Measurements from ENCODE around the gene NCBP3.

The NCBP3 gene

DNA sequence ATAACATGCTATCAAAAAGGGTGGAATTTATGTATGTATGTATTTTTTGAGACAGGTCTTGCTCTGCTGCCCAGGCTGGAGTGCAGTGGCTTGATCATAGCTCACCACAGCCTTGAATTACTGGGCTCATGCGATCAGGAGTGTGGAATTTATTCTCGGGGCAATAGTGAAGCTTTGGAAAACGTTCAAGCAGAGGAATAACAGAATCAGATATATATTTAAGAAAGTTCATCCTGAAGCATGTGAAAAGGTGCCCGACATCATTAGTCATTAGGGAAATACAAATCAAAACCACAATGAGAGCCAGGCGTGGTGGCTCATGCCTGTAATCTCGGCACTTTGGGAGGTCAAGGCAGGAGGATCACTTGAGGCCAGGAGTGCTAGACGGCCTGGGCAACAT is 37.3 kb downstream of the NCBP3 start:
- no peak overlapping the region for H3K4me3 ChIP-seq (replicated peaks in 1 of 2; ENCODE audit: low read depth in 2 of 2, low read length in 2 of 2)
- TF ChIP-seq, protein P1, sequence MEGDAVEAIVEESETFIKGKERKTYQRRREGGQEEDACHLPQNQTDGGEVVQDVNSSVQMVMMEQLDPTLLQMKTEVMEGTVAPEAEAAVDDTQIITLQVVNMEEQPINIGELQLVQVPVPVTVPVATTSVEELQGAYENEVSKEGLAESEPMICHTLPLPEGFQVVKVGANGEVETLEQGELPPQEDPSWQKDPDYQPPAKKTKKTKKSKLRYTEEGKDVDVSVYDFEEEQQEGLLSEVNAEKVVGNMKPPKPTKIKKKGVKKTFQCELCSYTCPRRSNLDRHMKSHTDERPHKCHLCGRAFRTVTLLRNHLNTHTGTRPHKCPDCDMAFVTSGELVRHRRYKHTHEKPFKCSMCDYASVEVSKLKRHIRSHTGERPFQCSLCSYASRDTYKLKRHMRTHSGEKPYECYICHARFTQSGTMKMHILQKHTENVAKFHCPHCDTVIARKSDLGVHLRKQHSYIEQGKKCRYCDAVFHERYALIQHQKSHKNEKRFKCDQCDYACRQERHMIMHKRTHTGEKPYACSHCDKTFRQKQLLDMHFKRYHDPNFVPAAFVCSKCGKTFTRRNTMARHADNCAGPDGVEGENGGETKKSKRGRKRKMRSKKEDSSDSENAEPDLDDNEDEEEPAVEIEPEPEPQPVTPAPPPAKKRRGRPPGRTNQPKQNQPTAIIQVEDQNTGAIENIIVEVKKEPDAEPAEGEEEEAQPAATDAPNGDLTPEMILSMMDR (IDR thresholded peaks at IDR 0.05; ENCODE audit: low read depth, low read length), result no peak
- no peak for DNase-seq (ENCODE audit: low read depth in 2 of 2)

GRCh38 chr17:3805581-3805980 is 40.5 kb downstream of the NCBP3 start:
- no peak for DNase-seq (ENCODE audit: low read depth in 2 of 2)
- TF ChIP-seq, protein P1 (IDR thresholded peaks at IDR 0.05; ENCODE audit: low read depth, low read length), result no peak
- no peak overlapping the region for H3K4me3 ChIP-seq (replicated peaks in 1 of 2; ENCODE audit: low read depth in 2 of 2, low read length in 2 of 2)

- TF ChIP-seq, protein P1 (IDR thresholded peaks at IDR 0.05; ENCODE audit: low read depth, low read length), result no peak
- peak; percentile 44 to 77 for DNase-seq (ENCODE audit: low read depth in 2 of 2)
- H3K4me3 ChIP-seq (replicated peaks in 1 of 2; ENCODE audit: low read depth in 2 of 2, low read length in 2 of 2), result no peak overlapping the region
These were observed 41.5 kb downstream of the NCBP3 start for GRCh38 chr17:3804503-3804931.

DNA sequence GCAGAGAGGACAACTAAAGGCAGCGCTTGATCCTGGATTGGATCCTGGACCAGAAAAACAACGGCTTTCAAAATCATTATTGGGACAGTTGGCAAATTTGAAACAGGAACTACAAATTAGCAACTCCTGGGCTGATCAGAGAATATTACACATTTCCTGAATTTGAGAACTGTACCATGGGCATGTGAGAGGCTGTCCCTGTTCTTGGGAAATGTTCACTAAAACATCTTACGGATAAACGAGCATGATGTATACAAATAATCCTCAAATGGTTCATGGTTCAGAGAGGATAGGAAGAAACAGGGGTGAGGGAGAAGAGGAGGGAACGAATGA is 42.8 kb downstream of the NCBP3 start:
- H3K4me3 ChIP-seq (replicated peaks in 1 of 2; ENCODE audit: low read depth in 2 of 2, low read length in 2 of 2), result no peak overlapping the region
- no peak for DNase-seq (ENCODE audit: low read depth in 2 of 2)
- TF ChIP-seq, protein P1 (IDR thresholded peaks at IDR 0.05; ENCODE audit: low read depth, low read length), result no peak

DNA sequence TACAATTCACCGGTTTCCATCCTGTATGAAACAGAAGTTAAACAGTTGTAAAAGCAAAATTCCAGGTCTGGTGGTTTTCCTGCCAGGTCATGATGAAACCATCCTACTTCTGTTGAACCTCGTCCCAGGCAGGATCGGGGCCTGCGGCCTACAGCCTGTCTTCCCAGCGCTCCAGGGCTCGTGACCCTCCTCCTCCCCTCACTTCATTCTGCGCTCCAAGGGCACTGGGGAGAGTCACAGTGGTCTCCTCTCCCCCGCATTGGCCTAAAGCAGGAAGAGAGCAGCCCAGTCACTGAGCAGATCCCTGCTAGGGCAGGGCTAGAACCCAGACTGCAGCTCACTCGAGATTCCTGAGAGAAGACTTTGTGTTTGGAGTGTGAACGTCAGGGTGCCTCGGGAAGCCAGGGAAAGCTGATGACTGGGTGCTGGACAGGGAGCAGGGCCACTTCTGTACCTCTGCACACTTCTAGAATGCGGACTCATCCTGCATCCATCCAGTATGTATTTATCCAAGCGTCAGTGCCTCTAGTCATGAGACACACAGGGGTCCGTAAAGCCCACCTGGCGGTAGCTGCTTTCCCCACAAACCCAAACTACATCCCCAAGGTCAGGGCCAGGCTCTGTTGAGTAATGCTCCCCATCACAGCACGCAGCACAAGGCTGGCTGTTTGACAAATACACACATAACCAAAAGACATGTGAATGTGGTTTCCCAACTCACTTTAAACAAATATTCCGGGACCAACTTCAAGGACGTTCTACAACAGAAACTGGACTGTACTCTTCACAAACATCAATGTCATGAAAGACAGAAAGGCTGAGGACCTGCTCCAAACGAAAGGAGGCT is 43.4 kb downstream of the NCBP3 start:
- TF ChIP-seq, protein P1 (IDR thresholded peaks at IDR 0.05; ENCODE audit: low read depth, low read length), result no peak
- peak; percentile 80 to 85 for DNase-seq (ENCODE audit: low read depth in 2 of 2)

GRCh38 chr17:3801792-3802191 is 44.3 kb downstream of the NCBP3 start:
- TF ChIP-seq, protein P1 (IDR thresholded peaks at IDR 0.05; ENCODE audit: low read depth, low read length), result no peak
- no peak overlapping the region for H3K4me3 ChIP-seq (replicated peaks in 1 of 2; ENCODE audit: low read depth in 2 of 2, low read length in 2 of 2)
- DNase-seq (ENCODE audit: low read depth in 2 of 2), result no peak

More for the DNA sequence above, 43.4 kb downstream of the NCBP3 start:
- H3K4me3 ChIP-seq (replicated peaks in 1 of 2; ENCODE audit: low read depth in 2 of 2, low read length in 2 of 2), result no peak overlapping the region
